ENCODE results near the gene NGLY1. TPM values are rescaled to one million over a fixed set of nuclear protein-coding genes. Genes with fewer than 3 reads are reported as not detected.

NGLY1 gene, protein sequence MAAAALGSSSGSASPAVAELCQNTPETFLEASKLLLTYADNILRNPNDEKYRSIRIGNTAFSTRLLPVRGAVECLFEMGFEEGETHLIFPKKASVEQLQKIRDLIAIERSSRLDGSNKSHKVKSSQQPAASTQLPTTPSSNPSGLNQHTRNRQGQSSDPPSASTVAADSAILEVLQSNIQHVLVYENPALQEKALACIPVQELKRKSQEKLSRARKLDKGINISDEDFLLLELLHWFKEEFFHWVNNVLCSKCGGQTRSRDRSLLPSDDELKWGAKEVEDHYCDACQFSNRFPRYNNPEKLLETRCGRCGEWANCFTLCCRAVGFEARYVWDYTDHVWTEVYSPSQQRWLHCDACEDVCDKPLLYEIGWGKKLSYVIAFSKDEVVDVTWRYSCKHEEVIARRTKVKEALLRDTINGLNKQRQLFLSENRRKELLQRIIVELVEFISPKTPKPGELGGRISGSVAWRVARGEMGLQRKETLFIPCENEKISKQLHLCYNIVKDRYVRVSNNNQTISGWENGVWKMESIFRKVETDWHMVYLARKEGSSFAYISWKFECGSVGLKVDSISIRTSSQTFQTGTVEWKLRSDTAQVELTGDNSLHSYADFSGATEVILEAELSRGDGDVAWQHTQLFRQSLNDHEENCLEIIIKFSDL
- 32.0 TPM for total RNA-seq
- polyA plus RNA-seq (ENCODE audit: insufficient read depth, low read depth, low replicate concordance): 22.6 TPM
- long read RNA-seq, donor 1, transcript NGLY1-202 (12 exons, 2,473 nt): major isoform, 8 of 10 reads
- long read RNA-seq, donor 1, partial matches to known transcripts: 0 of 10 reads
- long read RNA-seq, donor 1, other reads (novel, unspliced or antisense): 0 of 10 reads
- long read RNA-seq, donor 2, transcript NGLY1-202 (12 exons, 2,473 nt): major isoform, 6 of 17 reads
- long read RNA-seq, donor 2, partial matches to known transcripts: 10 of 17 reads
- long read RNA-seq, donor 2, other reads (novel, unspliced or antisense): 0 of 17 reads
- long read RNA-seq, donor 3, transcript NGLY1-202 (12 exons, 2,473 nt): major isoform, 6 of 18 reads
- long read RNA-seq, donor 3, partial matches to known transcripts: 9 of 18 reads
- long read RNA-seq, donor 3, other reads (novel, unspliced or antisense): 0 of 18 reads
- long read RNA-seq, donor 4, transcript NGLY1-202 (12 exons, 2,473 nt): major isoform, 7 of 7 reads
- long read RNA-seq, donor 4, partial matches to known transcripts: 0 of 7 reads
- long read RNA-seq, donor 4, other reads (novel, unspliced or antisense): 0 of 7 reads
- long read RNA-seq, donor 5: 0 reads
- long read RNA-seq, donor 6, transcript NGLY1-202 (12 exons, 2,473 nt): major isoform, 9 of 11 reads
- long read RNA-seq, donor 6, partial matches to known transcripts: 0 of 11 reads
- long read RNA-seq, donor 6, other reads (novel, unspliced or antisense): 0 of 11 reads
- long read RNA-seq, donor 7, transcript NGLY1-202 (12 exons, 2,473 nt): major isoform, 43 of 66 reads
- long read RNA-seq, donor 7, partial matches to known transcripts: 2 of 66 reads
- long read RNA-seq, donor 7, other reads (novel, unspliced or antisense): 14 of 66 reads
- long read RNA-seq, donor 8, partial matches to known transcripts: 10 of 14 reads
- long read RNA-seq, donor 8, other reads (novel, unspliced or antisense): 0 of 14 reads
- long read RNA-seq, donor 9, transcript NGLY1-202 (12 exons, 2,473 nt): major isoform, 7 of 9 reads
- long read RNA-seq, donor 9, partial matches to known transcripts: 0 of 9 reads
- long read RNA-seq, donor 9, other reads (novel, unspliced or antisense): 0 of 9 reads
- long read RNA-seq, donor 10, transcript NGLY1-202 (12 exons, 2,473 nt): major isoform, 5 of 42 reads
- long read RNA-seq, donor 10, partial matches to known transcripts: 28 of 42 reads
- long read RNA-seq, donor 10, other reads (novel, unspliced or antisense): 7 of 42 reads

DNA sequence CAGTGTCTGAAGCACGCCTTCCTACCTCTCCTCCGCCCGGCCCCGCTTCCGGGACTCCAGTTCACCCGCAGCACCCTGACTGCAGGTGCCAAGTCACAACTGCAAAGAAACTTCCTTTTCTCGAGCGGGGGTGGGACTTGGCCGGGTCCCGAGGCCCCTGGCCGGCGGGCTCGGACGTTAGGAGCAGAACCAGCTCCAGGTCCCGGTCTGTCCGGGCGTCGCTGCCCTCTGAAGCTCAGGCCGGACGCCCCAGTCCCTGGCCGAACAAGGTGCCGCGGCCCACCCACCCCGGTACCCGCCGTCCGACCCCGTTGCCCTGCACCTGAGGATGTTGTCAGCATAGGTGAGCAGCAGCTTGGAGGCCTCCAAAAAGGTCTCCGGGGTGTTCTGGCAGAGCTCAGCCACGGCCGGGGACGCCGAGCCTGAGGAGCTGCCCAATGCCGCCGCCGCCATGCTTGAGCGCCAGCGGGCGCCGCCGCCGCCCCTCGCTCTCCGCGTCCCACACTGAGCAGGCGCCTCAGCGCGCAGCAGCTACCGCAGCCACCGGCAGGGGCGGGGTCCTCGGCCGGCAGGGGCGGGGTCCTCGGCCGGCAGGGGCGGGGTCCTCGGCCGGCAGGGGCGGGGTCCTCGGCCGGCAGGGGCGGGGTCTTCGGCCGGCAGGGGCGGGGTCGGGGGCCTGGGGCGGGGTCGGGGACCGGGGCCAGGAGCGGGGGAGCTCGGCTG, at the start of gene NGLY1:
Gene NGLY1 (minus strand): TSS at position 506 of the 723 bp plus-strand sequence. CDS start 53 bp downstream, at position 453.
- FAIRE-seq (no peak), DNase-seq (peak; percentile 89 to 95 (median 93))
- intact Hi-C loops (cut with DNase I): no loop called here
- H3K9me3 ChIP-seq (ENCODE audit: control insufficient read depth in 2 of 3, insufficient read depth in 1 of 3, low read length in 3 of 3): no peaks in the 10 kb centered on the region
- peak within 1 kb of the TSS; percentile 35 to 80 (median 71) for H3K9ac ChIP-seq (ENCODE audit: low read length in 3 of 3)
- no peaks in the 10 kb centered on the region for H3K27me3 ChIP-seq (ENCODE audit: control insufficient read depth, insufficient read depth, low read length)
- H3K36me3 ChIP-seq (ENCODE audit: control insufficient read depth in 2 of 3, insufficient read depth in 3 of 3, low read length in 3 of 3): no peaks in the 10 kb centered on the region
- H3K4me3 ChIP-seq (ENCODE audit: low read length in 3 of 3): peak within 1 kb of the TSS; percentile 75 to 92 (median 83)
- peaks cover 0 to 19% (median 9%) of the 10 kb centered on the region in 3 donors for H3K4me1 ChIP-seq (ENCODE audit: control insufficient read depth in 2 of 3, insufficient read depth in 2 of 3, low read depth in 1 of 3, low read length in 3 of 3)
- TF ChIP-seq, protein P1, sequence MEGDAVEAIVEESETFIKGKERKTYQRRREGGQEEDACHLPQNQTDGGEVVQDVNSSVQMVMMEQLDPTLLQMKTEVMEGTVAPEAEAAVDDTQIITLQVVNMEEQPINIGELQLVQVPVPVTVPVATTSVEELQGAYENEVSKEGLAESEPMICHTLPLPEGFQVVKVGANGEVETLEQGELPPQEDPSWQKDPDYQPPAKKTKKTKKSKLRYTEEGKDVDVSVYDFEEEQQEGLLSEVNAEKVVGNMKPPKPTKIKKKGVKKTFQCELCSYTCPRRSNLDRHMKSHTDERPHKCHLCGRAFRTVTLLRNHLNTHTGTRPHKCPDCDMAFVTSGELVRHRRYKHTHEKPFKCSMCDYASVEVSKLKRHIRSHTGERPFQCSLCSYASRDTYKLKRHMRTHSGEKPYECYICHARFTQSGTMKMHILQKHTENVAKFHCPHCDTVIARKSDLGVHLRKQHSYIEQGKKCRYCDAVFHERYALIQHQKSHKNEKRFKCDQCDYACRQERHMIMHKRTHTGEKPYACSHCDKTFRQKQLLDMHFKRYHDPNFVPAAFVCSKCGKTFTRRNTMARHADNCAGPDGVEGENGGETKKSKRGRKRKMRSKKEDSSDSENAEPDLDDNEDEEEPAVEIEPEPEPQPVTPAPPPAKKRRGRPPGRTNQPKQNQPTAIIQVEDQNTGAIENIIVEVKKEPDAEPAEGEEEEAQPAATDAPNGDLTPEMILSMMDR (IDR thresholded peaks at IDR 0.05; ENCODE audit: borderline replicate concordance, extremely low read depth, insufficient read depth): peak; percentile 36
- H3K27ac ChIP-seq (ENCODE audit: low read depth in 2 of 2, low read length in 2 of 2): peak within 1 kb of the TSS; percentile 74 to 84

DNA sequence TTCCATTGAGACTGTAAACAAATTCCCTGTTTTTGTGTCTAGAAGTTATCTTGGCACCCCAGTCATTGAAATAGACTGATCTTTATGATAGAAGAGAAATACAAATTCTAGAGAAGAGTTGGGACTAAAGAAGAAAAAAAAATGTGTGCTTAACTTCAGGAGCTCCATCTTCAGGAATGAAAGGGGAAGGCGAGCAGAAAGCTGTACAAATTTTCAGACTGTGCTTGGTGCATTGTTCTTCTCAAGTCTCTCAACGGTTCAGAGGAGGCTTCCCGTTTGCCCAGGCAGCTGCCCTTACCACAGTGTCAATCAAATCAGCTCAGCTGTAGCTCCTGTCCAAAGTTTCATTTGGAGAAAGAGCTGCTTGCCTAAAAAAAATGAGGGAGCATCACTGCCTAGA, 48.3 kb upstream of the NGLY1 start:
- DNase-seq: peak in 3 of 5 donors; percentile 15 to 40 (median 16)
- H3K4me1 ChIP-seq (ENCODE audit: control insufficient read depth in 2 of 3, insufficient read depth in 2 of 3, low read depth in 1 of 3, low read length in 3 of 3): no peaks in the 10 kb centered on the region
- no peak overlapping the region for H3K27ac ChIP-seq (ENCODE audit: low read depth in 2 of 2, low read length in 2 of 2)
- intact Hi-C loops (cut with DNase I): no loop called here
- no peaks in the 10 kb centered on the region for H3K9me3 ChIP-seq (ENCODE audit: control insufficient read depth in 2 of 3, insufficient read depth in 1 of 3, low read length in 3 of 3)
- no peak overlapping the region for H3K4me3 ChIP-seq (ENCODE audit: low read length in 3 of 3)
- TF ChIP-seq, protein P1 (IDR thresholded peaks at IDR 0.05; ENCODE audit: borderline replicate concordance, extremely low read depth, insufficient read depth): no peak
- no peaks in the 10 kb centered on the region for H3K36me3 ChIP-seq (ENCODE audit: control insufficient read depth in 2 of 3, insufficient read depth in 3 of 3, low read length in 3 of 3)
- no peaks in the 10 kb centered on the region for H3K27me3 ChIP-seq (ENCODE audit: control insufficient read depth, insufficient read depth, low read length)
- H3K9ac ChIP-seq (ENCODE audit: low read length in 3 of 3): no peak overlapping the region
- no peak for FAIRE-seq
